HG03280 (cell line): ENCODE measurements around the gene ECE1.

Experiments used
- ATAC-seq: cut with Tn5 transposase; IDR thresholded peaks from one replicate; pipeline ENCODE4 v1.9.1; 2021; ENCODE audit warnings: mild to moderate bottlenecking, moderate library complexity; ENCODE audit not compliant: unreplicated experiment

The ECE1 gene

GRCh38 chr1:21325731-21326387 lies 35.6 kb upstream of the ECE1 start:
- ATAC-seq, result no peak

DNA sequence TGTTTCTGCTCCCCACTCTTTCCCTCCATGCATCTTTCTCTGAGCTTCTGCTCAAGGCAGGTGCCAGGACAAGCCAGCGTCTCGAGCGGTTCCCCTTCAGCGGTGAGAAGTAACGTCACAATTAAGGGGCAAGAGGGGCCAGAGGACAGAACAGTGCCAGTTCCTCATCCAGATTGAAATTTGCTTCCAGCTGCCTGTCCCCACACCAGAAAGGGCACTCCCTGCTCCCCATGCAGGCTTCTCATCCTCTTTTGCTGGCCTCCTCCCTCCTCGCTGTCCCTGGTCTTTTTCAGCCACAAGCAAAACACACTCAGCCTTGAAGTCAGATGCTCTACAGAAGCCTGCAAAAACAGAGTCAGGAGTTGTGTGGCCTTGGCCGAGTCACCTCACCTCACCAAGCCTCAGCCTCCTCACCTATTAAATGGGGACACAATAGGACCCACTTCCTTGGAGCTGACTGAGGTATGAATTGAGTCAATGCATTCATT lies 35.0 kb upstream of the ECE1 start:
- no peak for ATAC-seq

GRCh38 chr1:21324368-21325141 lies 34.3 kb upstream of the ECE1 start:
- no peak for ATAC-seq

- no peak for ATAC-seq
Measured at GRCh38 chr1:21323091-21323490, 32.8 kb upstream of the ECE1 start.

GRCh38 chr1:21322681-21323016 lies 32.4 kb upstream of the ECE1 start:
- no peak for ATAC-seq

DNA sequence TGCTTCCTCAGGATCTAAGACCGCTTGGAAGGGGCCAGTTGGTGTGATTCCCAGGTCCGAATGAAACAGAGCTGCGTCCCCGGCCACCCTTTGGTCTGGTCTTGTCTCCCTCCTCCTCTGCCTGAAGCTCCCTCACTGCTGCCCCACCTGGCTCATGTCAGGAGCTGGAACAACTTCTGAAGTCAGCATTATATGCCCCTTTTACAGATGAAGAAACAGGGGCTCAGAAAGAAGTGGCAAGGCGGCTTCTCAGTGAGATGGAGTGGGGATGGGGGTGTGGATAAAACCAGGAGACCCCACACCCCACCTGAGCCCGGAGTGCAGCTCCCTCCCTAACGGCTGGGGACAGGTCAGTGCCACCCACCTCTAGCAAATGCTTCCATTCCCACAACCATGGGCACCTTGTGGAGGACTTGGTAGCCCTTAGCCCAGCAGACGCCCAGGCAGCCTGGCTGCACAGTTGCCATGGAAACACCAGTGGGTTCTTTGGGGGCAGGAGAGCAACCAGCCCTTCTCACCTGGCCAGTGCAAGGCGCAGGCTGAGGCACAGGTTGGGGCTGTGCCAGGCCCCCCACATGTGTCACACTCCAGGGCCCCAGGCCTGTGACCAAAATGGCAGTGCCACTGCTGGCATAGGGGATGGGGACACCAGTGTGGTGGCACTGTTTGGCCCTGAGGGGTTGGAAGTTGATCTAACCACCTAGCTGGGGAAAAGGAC lies 31.9 kb upstream of the ECE1 start:
- no peak for ATAC-seq

GRCh38 chr1:21320410-21321108 lies 30.3 kb upstream of the ECE1 start:
- ATAC-seq, result no peak

DNA sequence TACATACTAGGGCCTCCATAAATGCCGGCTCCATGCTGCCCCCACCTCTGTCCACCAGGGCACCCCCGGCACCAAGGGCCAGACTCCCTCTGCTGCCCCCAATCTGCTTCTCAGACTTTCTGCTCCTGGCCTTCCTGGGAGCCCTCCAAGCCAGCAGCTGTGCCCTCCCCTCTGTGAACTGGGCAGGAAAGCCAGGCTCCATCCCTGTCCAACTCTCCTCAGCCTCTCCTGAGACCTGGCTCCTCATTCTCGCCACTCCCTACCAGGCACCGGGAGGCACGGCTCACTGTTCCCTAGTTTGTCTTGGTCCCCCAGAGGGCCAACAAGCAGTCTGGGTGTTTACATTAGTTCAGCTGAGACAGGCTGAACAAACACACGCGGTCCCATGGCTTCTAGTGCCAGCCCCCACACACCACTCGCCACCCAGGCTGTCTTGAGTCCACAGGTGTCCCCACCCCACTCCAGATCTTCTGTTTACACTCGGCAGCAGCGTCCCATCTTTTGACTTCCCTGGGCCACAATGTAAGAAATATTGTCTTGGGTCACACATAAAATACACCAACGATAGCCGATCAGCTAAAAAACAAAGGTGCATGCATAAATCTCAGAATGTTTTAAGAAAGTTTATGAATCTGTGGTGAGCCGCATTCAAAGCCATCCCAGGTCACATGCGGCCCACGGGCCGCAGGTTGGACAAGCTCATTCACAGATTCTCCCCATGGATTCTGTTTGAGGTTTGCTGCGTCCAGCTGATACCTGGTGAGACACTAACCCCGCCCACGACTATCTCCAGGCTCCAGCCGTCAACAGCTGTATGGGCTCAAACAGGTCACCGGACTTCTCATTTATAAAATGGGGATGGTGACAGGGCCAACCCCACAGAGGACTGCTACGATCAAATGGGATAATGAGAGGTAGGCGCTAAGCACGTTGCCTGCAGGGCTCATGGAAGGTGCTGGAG lies 29.5 kb upstream of the ECE1 start:
- ATAC-seq, result no peak

DNA sequence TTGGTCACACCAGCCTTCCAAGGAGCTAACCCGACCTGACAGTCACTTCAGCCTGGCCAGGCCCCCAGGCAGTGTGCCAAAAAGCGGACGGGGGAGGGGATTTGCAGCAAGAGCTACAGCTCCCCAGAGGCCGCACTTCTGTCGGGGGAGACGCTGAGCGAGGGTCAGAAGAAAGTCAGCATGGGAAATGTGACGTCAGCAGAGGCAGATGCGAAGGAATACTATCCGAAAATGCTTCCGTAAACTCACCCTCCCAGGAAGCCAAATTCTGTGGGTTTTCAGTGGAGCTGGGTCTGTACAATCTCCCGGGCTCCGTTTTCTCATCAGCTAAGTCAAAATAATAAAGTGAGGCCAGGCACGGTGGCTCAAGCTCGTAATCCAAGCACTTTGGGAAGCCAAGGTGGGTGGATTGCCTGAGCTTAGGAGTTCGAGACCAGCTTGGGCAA lies 28.5 kb upstream of the ECE1 start:
- no peak for ATAC-seq

DNA sequence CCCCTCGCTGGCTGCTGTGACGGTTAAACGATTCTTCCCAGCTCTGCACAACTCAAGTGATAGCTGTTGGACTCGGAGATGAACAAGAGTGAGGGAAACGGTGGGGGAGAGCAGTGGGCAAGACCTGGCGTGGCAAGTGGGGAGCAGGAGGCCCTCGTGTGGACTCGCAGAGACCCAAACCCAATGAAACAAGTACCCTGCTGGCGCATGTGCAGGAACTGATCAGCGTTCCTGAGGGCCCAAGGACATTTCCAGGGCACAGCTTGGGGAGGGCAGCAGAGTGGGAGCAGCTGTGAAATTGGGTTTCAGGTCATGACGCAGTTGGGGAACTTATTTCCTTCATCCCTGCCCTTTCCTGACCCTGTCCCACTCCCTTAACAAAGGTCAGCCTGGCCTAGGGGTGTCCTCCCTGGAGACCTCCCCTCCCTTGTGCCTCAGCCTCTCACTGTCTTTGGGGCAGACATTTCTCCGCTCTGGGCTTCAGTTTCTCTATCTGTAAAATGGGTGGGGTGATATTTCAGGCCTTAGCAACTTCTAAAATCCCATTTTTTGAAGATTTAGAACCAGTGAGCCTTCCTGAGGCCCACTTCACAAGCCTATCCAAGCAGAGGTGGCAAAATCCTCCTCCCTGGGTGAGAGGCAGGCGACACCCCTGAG lies 27.9 kb upstream of the ECE1 start:
- no peak for ATAC-seq

- no peak for ATAC-seq
Measured at GRCh38 chr1:21317690-21318043, 27.4 kb upstream of the ECE1 start.

GRCh38 chr1:21317035-21317689 lies 26.9 kb upstream of the ECE1 start:
- ATAC-seq, result no peak

DNA sequence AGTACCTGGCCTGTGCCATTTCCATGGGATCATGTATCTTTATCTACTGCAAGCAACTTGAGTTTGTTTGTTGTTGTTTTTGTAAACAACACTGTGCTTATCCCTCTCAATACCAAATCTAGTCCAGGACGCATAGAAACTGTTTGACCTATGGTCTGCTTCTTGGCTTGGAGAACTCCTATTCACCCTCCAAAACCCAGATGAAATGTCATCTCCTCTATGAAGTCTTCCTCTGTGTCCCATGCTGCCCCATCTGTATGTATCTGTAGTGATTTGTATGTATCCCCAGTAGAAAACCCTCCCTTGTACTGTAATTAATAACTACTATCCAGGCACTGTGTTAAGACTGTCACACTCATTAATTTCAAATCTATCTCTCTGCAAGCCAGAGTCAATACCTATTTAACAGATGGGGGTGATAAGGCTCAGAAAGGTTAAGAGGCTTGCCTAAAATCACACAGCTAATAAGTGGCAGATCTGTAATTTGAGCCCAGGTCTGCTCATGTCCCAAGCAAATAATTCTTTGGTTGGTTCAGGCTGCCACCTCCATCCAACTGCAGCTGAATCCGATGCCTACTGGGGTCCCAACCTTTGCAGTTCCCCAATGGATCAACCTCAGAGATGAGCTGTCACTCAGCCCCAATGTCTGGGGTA lies 24.6 kb upstream of the ECE1 start:
- ATAC-seq, result no peak

DNA sequence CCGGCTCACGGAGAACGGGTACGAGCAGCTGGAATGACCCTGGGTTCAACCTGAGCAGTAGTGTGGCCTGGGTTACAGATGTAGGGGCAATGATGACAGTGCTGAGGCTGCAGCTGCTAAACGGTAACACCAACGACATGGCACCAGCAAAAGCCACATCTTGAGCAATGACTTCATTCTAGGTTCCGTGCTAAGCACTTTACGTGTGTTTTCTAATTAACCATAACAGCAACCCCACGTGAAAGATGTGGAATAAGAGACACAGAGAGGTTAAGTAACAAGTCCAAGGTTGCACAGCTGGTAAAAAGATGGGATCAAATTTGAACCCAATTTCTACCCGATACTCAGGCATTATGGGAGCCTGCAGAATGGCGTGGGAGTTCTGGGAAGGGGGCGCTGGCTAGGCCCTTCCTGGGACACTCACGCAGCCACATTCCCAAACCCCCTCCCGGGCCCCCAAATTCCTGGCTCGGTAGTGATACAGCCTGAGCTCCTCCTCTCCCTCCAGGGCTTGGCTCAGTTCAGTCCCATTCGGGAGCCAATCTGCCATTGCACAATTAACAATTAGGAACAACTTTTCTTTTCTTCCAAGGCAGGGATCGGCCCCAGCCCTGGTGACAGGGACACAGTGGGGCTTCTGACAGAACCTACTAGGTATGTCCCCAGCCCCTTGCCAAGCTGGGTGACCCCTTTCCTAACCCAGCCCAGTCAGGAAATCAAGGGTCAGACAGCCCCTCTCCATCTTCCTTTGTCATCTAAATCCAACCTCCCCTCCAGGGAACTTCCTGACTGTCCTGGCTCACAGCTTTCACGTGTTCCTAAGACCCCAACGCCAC lies 23.8 kb upstream of the ECE1 start:
- ATAC-seq, result no peak

- ATAC-seq, result no peak
Measured at GRCh38 chr1:21313203-21313885, 23.1 kb upstream of the ECE1 start.

DNA sequence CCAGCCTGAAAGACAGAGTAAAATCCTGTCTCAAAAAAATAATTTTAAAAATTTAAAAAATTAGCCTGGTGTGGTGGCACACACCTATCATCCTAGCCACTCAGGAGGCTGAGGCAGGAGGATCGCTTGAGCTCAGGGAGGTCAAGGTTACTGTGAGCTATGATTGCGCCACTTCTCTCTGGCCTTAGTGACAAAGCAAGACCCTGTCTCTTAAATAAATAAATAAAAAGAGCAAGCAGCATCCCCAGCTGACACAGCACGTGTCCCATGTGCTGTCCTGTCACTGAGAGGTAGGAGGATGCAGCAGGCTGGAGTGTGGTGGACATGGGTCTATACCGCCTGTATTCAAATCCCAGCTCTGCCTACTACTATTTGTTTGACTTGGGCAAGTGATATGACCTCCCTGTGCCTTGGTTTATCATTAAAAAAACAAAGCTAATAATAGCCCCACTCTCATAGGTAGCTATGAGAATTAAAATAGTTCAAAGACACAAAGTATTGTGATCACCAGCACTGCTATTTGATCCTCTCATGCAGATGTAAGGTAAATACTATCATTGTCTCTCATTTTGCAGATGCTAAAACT lies 22.2 kb upstream of the ECE1 start:
- ATAC-seq, result no peak

DNA sequence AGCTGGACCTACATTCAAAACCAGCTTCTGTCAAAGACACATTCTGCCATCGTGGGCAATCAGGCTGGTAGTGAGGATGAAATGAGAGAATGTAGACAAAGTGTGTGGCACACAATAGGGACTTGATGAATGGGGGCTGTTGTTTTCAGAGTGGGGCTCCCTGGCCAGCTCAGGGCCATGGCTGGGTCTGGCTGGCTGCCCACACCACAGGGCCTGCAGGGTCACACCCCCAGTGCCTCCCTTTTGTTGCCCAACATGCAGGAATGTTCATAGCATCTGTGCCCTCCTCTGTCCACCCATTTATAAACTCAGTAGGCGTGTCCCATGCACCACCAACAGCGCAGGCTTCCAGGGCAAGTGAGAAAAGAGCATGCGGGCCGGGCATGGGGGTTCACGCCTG lies 20.8 kb upstream of the ECE1 start:
- ATAC-seq, result no peak
